GM18508 (cell line): ENCODE measurements around the gene TMPRSS13.
"Not testable (repeated sequence)": the region's sequence is repeated elsewhere in the genome, so short reads cannot be mapped to it uniquely, and the experiment has no call there.

ENCODE experiments used
- ATAC-seq: cut with Tn5 transposase; IDR thresholded peaks from one replicate; pipeline ENCODE4 v1.9.1; 2021; ENCODE audit warnings: moderate number of reproducible peaks; ENCODE audit not compliant: insufficient read depth, unreplicated experiment

The TMPRSS13 gene

GRCh38 chr11:117950993-117951961 is 22.1 kb upstream of the TMPRSS13 start:
- ATAC-seq = no peak

GRCh38 chr11:117950301-117950700 is 21.1 kb upstream of the TMPRSS13 start:
- ATAC-seq = no peak

- ATAC-seq = no peak
Observed at GRCh38 chr11:117949062-117949461, 19.9 kb upstream of the TMPRSS13 start.

GRCh38 chr11:117948466-117948865 is 19.3 kb upstream of the TMPRSS13 start:
- ATAC-seq = not testable (repeated sequence)

- not testable (repeated sequence) for ATAC-seq
Observed at GRCh38 chr11:117947751-117948150, 18.5 kb upstream of the TMPRSS13 start.

- ATAC-seq = no peak
Observed at GRCh38 chr11:117946842-117947526, 17.8 kb upstream of the TMPRSS13 start.

GRCh38 chr11:117946156-117946841 is 17.1 kb upstream of the TMPRSS13 start:
- ATAC-seq = no peak

- ATAC-seq = no peak
Observed at GRCh38 chr11:117945047-117945810, 16.0 kb upstream of the TMPRSS13 start.

GRCh38 chr11:117944554-117944953 is 15.4 kb upstream of the TMPRSS13 start:
- ATAC-seq = no peak

GRCh38 chr11:117941976-117942654 is 12.9 kb upstream of the TMPRSS13 start:
- ATAC-seq = no peak

GRCh38 chr11:117941163-117941707 is 12.0 kb upstream of the TMPRSS13 start:
- no peak for ATAC-seq

- ATAC-seq = no peak
Observed at GRCh38 chr11:117940736-117941135, 11.5 kb upstream of the TMPRSS13 start.

- no peak for ATAC-seq
Observed at GRCh38 chr11:117936973-117937372, 7.8 kb upstream of the TMPRSS13 start.

GRCh38 chr11:117934526-117935307 is 5.5 kb upstream of the TMPRSS13 start:
- ATAC-seq = no peak

GRCh38 chr11:117933930-117934329 is 4.7 kb upstream of the TMPRSS13 start:
- no peak for ATAC-seq

GRCh38 chr11:117933475-117933874 is 4.3 kb upstream of the TMPRSS13 start:
- ATAC-seq = no peak

GRCh38 chr11:117932947-117933346 is 3.7 kb upstream of the TMPRSS13 start:
- no peak for ATAC-seq

- no peak for ATAC-seq
Observed at GRCh38 chr11:117932426-117932825, 3.2 kb upstream of the TMPRSS13 start.
